Activated CD8-positive, alpha-beta memory T cell treated with anti-CD3 and anti-CD28 coated beads, Interleukin-2, amount 50 U/mL, for 4 hours (primary cell): ENCODE results near the gene TSGA10IP.
"Not testable (repeated sequence)": the region's sequence is repeated elsewhere in the genome, so short reads cannot be mapped to it uniquely, and the experiment has no call there.

ENCODE experiments used
- DNase-seq: peaks from one replicate; pipeline ENCODE4 v3.0.0-alpha.2; 2020

The TSGA10IP gene

GRCh38 chr11:65947603-65948125 is 2.4 kb downstream of the TSGA10IP start:
- DNase-seq: no peak

- not testable (repeated sequence) for DNase-seq
Measured at GRCh38 chr11:65950711-65951110, 5.4 kb downstream of the TSGA10IP start.

GRCh38 chr11:65951641-65952040 is 6.4 kb downstream of the TSGA10IP start:
- not testable (repeated sequence) for DNase-seq

- no peak for DNase-seq
Measured at GRCh38 chr11:65952052-65952521, 6.8 kb downstream of the TSGA10IP start.

GRCh38 chr11:65953471-65953870 is 8.2 kb downstream of the TSGA10IP start:
- no peak for DNase-seq

- DNase-seq: no peak
Measured at GRCh38 chr11:65954771-65955170, 9.5 kb downstream of the TSGA10IP start.

GRCh38 chr11:65958291-65958690 is 13.0 kb downstream of the TSGA10IP start:
- no peak for DNase-seq

- DNase-seq: no peak
Measured at GRCh38 chr11:65958774-65959420, 13.6 kb downstream of the TSGA10IP start.

- no peak for DNase-seq
Measured at GRCh38 chr11:65960824-65961266, 15.6 kb downstream of the TSGA10IP start.

GRCh38 chr11:65961267-65962140 is 16.2 kb downstream of the TSGA10IP start, which contains the start of gene SART1:
Gene SART1, plus strand, starts transcription at chr11:65961734. Its CDS starts 47 bp downstream, at chr11:65961781.
- DNase-seq: peak; percentile 93

- no peak for DNase-seq
Measured at GRCh38 chr11:65962141-65962564, 16.9 kb downstream of the TSGA10IP start.

- no peak for DNase-seq
Measured at GRCh38 chr11:65964906-65965305, 19.6 kb downstream of the TSGA10IP start.

GRCh38 chr11:65965986-65966762 is 20.9 kb downstream of the TSGA10IP start:
- DNase-seq: no peak

GRCh38 chr11:65967329-65967934 is 22.2 kb downstream of the TSGA10IP start:
- DNase-seq: no peak

- no peak for DNase-seq
Measured at GRCh38 chr11:65968600-65969482, 23.6 kb downstream of the TSGA10IP start.

GRCh38 chr11:65972116-65972515 is 26.8 kb downstream of the TSGA10IP start:
- DNase-seq: no peak

GRCh38 chr11:65973439-65974110 is 28.3 kb downstream of the TSGA10IP start:
- DNase-seq: no peak

GRCh38 chr11:65975771-65976170 is 30.5 kb downstream of the TSGA10IP start:
- DNase-seq: no peak

- DNase-seq: no peak
Measured at GRCh38 chr11:65976216-65977176, 31.2 kb downstream of the TSGA10IP start.
